Muscle layer of duodenum (tissue), 2 donors: ENCODE data around the gene ZNHIT2.

ENCODE experiments used
- H3K27ac ChIP-seq: one replicate; pipeline ENCODE4 v1.7.0; 2013; ENCODE audit warnings: mild to moderate bottlenecking, low read length
- H3K27me3 ChIP-seq: one replicate; pipeline ENCODE4 v1.7.0; 2013; ENCODE audit warnings: low read depth, mild to moderate bottlenecking, control low read depth, low read length
- H3K36me3 ChIP-seq, 2 donors: one replicate each; pipeline ENCODE4 v1.7.0; 2013; ENCODE audit warnings: low read length in 2 of 2, control low read depth in 1 of 2, mild to moderate bottlenecking in 1 of 2; ENCODE audit not compliant: insufficient read depth in 2 of 2, control insufficient read depth in 1 of 2
- H3K4me1 ChIP-seq, 2 donors: one replicate each; pipeline ENCODE4 v1.7.0; 2013; ENCODE audit warnings: low read length in 2 of 2, mild to moderate bottlenecking in 2 of 2, control low read depth in 1 of 2, moderate library complexity in 1 of 2; ENCODE audit not compliant: insufficient read depth in 2 of 2, control insufficient read depth in 1 of 2
- H3K4me3 ChIP-seq, 2 donors: one replicate each; pipeline ENCODE4 v1.7.0; 2013; ENCODE audit warnings: low read length in 2 of 2, low read depth in 1 of 2, mild to moderate bottlenecking in 1 of 2
- H3K9me3 ChIP-seq, 2 donors: one replicate each; pipeline ENCODE4 v1.7.0; 2013; ENCODE audit warnings: low read length in 2 of 2, control low read depth in 1 of 2, mild to moderate bottlenecking in 1 of 2; ENCODE audit not compliant: control insufficient read depth in 1 of 2
- donor health status: healthy.

ZNHIT2 gene

DNA sequence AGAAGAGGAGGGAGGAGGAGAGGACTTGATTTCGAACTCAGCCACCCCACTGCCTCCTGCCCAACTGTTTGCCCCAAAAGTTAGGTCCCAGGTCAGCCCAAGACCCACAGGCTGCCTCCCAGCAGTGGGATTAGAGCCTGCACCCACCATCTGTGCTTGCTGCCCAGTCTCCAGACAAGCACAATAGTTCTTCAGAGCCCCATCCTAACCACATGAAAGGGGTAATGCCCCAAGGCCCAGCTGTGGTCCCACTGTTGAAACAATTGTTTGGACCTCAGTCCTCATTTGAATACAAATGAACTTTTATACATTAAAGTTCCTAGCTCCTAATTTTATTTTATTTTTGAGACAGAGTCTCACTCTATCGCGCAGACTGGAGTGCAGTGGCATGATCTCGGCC is 26.9 kb downstream of the ZNHIT2 start:
- Histone ChIP-seq H3K4me1 (peaks cover 0 to 3% of the 10 kb centered on the region in 2 donors), H3K4me3 (no peak overlapping the region), H3K27ac (no peak overlapping the region), H3K9me3 (no peaks in the 10 kb centered on the region), H3K36me3 (peaks cover 10 to 42% of the 10 kb centered on the region in 2 donors), H3K27me3 (no peaks in the 10 kb centered on the region)

DNA sequence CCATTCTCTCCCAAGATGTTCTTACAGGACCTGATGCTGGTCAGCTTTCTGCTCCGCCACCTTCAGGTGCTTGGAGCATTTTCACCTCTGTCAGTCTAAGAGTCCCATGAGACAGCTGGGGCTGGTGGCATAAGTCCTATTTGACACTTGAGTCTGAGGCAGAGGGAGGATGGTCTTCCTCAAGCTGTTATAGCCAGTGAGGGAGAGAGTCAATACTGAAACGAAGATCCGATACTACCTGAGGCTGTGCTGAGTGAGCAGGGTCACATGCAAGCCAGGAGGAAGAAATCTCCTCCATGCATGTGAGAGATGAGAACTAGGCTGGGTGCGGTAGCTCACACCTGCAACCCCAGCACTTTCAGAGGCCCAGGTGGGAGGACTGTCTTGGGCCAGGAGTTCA is 27.9 kb downstream of the ZNHIT2 start:
- no peaks in the 10 kb centered on the region for H3K27me3 ChIP-seq
- no peak overlapping the region for H3K4me3 ChIP-seq

DNA sequence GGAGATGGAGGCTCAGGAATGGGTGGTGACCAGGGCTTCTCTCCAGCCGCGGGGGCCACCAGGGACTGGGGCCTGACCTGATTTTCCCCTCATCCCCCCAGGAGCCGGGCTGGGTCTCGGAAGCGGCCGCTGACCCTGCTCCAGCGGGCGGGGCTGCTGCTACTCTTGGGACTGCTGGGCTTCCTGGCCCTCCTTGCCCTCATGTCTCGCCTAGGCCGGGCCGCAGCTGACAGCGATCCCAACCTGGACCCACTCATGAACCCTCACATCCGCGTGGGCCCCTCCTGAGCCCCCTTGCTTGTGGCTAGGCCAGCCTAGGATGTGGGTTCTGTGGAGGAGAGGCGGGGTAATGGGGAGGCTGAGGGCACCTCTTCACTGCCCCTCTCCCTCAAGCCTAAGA is 29.7 kb downstream of the ZNHIT2 start:
- no peaks in the 10 kb centered on the region for H3K27me3 ChIP-seq
- no peak overlapping the region for H3K27ac ChIP-seq
- no peak overlapping the region for H3K4me3 ChIP-seq
- H3K4me1 ChIP-seq: peaks cover 11 to 19% of the 10 kb centered on the region in 2 donors
- H3K36me3 ChIP-seq: peaks cover 10 to 49% of the 10 kb centered on the region in 2 donors
- no peaks in the 10 kb centered on the region for H3K9me3 ChIP-seq

More for the DNA sequence above, 27.9 kb downstream of the ZNHIT2 start:
- Histone ChIP-seq H3K27ac (no peak overlapping the region), H3K4me1 (peaks cover 5 to 11% of the 10 kb centered on the region in 2 donors), H3K9me3 (no peaks in the 10 kb centered on the region), H3K36me3 (peaks cover 10 to 49% of the 10 kb centered on the region in 2 donors)

DNA sequence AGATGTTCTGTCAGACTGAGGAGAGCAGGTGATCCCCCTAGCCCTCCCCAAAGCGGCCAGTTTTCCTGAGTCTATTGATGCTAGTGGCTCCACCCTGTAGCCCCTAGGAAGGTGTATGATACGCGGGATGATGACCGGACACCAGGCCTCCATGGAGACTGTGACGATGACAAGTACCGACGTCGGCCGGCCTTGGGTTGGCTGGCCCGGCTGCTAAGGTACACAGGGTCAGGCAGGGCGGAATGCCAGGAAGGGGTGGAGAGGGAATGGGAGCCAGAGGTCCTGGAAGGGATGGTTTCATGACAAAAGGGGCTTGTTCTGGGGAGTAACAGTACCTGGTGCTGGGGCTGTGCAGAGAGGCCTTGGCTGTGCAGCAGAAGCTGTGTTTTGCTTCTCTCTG is 30.3 kb downstream of the ZNHIT2 start:
- H3K4me3 ChIP-seq: no peak overlapping the region
- H3K27ac ChIP-seq: no peak overlapping the region
- H3K36me3 ChIP-seq: peaks cover 10 to 49% of the 10 kb centered on the region in 2 donors
- H3K27me3 ChIP-seq: no peaks in the 10 kb centered on the region
- peaks cover 11 to 19% of the 10 kb centered on the region in 2 donors for H3K4me1 ChIP-seq
- H3K9me3 ChIP-seq: no peaks in the 10 kb centered on the region

DNA sequence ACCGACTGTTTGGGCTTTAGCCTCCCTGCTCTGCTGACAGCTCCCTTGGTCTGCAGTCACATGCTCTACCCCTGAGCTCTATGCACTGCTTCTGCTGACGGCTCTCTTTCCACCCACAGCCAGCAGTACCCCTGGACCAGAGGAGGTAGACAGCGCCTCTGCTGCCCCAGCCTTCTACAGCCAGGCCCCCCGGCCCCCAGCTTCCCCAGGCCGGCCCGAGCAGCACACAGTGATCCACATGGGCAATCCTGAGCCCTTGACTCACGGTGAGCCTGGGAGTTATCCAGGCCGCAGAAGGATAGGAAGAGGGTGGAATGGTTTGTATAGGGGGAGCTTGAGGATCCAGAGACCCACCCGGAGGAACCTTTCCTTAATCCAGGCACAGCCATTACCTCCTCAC is 30.7 kb downstream of the ZNHIT2 start:
- peaks cover 10 to 49% of the 10 kb centered on the region in 2 donors for H3K36me3 ChIP-seq
- H3K27me3 ChIP-seq: no peaks in the 10 kb centered on the region
- H3K9me3 ChIP-seq: no peaks in the 10 kb centered on the region
- no peak overlapping the region for H3K4me3 ChIP-seq
- H3K27ac ChIP-seq: no peak overlapping the region
- H3K4me1 ChIP-seq: peaks cover 11 to 19% of the 10 kb centered on the region in 2 donors

DNA sequence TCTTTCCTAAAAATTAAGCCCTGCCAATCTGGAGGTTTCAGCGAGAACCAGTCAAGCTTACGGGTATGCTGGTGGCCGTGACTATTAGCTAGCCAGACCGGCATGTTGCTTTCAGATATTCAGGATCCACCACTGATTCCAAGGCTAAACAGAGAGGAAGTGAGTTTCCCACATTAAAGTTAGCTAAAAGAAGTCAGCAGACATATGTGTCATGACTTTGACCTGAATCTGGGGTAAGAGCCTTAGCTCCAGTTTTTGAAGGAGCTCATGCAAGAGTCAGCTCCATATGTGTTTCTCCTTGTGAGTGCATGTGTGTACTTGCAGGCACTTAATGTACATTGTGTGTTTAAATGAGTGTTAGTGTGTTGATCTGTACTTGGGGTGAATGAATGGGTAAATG is 32.1 kb downstream of the ZNHIT2 start:
- Histone ChIP-seq H3K36me3 (peaks cover 10 to 49% of the 10 kb centered on the region in 2 donors), H3K9me3 (no peaks in the 10 kb centered on the region), H3K4me3 (no peak overlapping the region), H3K27ac (no peak overlapping the region), H3K27me3 (no peaks in the 10 kb centered on the region), H3K4me1 (peaks cover 11 to 19% of the 10 kb centered on the region in 2 donors)

DNA sequence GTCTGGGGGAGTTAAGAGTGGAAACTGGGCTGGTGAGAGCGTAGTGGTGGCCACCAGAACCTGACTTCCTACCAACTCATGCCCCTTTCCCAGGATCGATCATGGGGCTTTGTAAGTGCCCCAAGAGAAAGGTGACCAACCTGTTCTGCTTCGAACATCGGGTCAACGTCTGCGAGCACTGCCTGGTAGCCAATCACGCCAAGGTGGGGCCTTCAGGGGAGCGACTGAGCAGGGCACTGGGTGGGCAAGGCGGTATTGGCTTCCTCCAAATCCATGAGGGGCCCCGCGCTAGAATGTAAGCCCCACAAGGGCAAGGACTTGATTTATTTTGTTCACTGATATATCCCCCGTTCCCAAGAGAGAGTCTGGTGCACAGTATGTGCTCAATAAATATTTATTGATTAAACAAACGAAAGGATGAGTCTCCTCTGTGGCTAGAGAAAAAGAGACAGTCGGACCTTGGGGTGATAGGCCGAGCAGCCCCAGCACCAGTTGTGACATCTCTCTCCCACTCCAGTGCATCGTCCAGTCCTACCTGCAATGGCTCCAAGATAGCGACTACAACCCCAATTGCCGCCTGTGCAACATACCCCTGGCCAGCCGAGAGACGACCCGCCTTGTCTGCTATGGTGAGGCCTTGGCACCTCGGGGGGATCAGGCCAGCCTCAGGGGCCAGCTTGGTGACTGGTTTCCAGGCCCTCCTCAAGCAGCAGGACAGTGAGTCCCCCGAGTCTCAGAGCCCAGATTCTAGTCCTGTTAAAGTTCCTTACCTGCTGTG is 32.7 kb downstream of the ZNHIT2 start:
- Histone ChIP-seq H3K36me3 (peaks cover 10 to 48% of the 10 kb centered on the region in 2 donors), H3K27me3 (no peaks in the 10 kb centered on the region), H3K4me3 (peak overlapping the region; percentile 79 to 83), H3K9me3 (no peaks in the 10 kb centered on the region), H3K27ac (peak overlapping the region; percentile 78), H3K4me1 (peaks cover 11 to 19% of the 10 kb centered on the region in 2 donors)

DNA sequence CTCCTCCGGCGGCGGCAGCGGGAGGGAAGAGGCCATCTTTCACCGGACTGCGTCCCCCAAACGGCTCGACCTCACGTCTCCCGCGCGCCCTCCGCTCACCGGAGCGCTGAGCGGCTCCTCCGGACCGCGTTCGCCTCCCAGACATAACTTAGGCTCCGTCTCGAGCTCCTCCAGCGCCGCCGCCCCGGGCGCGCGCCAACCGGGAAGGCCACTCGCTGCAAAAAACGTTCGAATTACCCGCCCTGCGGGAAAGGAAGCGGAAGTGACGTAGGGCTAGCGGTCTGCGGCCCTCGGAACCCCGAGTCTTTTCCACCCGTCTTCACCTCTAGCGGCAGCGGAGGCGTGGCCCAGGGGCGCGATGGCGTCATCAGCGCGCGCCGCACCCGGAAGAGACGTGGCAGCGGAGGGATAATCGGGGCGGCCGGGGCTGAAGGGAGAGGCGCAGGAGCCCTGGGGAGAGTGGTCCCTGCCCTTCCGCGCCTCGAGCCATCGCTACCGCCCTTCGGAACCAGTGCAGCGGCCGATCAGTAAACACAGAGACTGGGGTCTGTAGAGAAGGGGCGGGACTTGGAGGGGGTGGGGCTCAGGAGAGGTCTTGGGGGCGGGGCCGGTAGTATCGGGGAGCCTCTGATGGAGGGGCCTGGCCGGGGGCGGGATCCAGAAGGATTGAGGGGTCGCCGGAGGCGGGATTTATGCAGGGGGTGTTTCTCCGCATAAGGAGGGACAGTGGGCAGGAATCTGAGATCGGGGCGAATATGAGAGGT is 33.5 kb downstream of the ZNHIT2 start, which contains the start of the genes CDCA5 and ZFPL1:
Gene CDCA5 (minus strand): TSS at position 207 of the 764 bp plus-strand sequence. CDS start 62 bp downstream, at position 145.
Gene ZFPL1 (plus strand): TSS at position 389 of the 764 bp plus-strand sequence. CDS start 477 bp downstream, outside the sequence.
- Histone ChIP-seq H3K27ac (peak within 1 kb of the TSS; percentile 78), H3K4me3 (peak within 1 kb of the TSS; percentile 79 to 83)

DNA sequence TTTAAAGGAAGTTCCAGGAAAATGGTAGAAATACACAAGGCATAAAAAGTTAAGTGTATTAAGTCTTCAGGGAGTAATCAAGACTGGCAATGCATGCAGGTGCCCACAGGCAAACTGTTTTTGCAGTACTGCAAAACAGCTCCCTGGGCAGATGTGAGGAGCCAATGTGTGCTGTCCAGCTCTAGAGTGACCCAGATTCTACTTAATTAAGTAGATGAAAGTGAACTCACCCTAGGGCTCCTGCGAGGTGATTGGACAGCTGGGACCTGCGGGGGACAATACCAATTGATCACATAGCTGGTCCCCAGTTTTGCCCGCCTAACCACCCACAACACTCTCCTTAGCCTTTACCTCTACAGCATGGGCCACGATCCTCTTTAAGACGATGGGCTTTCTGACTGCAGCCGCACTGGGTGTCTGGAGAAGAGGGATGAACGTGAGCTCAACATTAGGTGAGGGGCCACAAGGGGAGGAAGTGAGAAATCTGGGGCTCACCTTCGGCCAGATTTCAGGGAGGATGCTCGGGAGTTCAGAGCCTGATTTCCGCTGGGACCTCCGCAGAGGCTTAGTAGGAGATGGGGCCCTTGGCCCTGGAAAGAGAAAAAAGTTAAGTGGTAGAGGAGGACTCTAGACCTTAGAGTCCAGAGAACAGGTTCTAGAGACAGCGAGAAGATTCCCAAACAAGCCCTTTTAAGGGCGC is 34.2 kb downstream of the ZNHIT2 start:
- Histone ChIP-seq H3K27me3 (no peaks in the 10 kb centered on the region), H3K4me1 (peaks cover 11 to 19% of the 10 kb centered on the region in 2 donors), H3K27ac (peak overlapping the region; percentile 78)

More for the DNA sequence above, 33.5 kb downstream of the ZNHIT2 start, which contains the start of the genes CDCA5 and ZFPL1:
- H3K4me1 ChIP-seq: peaks cover 11 to 19% of the 10 kb centered on the region in 2 donors
- peaks cover 10 to 41% of the 10 kb centered on the region in 2 donors for H3K36me3 ChIP-seq
- no peaks in the 10 kb centered on the region for H3K27me3 ChIP-seq
- no peaks in the 10 kb centered on the region for H3K9me3 ChIP-seq

DNA sequence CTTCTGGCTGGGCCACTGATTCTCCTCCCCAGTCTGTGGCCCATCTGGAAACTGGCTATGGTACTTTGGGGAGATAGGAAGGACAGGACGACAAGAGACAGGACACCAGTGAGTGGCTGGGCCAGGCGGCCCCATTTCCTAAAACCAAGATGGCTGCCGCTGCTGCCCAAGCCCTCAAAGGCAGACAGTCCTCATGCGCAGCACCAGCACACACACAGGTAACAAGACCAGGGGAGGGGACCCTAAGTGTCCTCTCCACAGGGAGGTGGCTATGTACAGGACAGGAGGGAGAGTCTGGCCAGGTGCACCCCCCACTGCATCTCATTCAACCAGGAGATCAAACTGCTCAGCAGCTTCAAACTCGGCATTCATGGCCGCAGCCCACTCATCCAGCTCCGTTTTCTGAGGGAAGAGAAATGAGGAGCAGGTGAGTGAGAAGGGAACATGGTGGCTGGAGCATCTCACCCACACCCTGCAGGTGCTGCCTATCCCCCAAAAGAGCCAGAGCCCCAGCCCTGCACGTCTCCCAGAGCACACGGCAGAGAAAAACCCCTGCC is 38.6 kb downstream of the ZNHIT2 start:
- H3K27ac ChIP-seq: no peak overlapping the region
- H3K4me1 ChIP-seq: peaks cover 3 to 6% of the 10 kb centered on the region in 2 donors
- H3K36me3 ChIP-seq: no peaks in the 10 kb centered on the region
- no peak overlapping the region for H3K4me3 ChIP-seq
- H3K27me3 ChIP-seq: no peaks in the 10 kb centered on the region
- H3K9me3 ChIP-seq: no peaks in the 10 kb centered on the region

More for the DNA sequence above, 34.2 kb downstream of the ZNHIT2 start:
- Histone ChIP-seq H3K36me3 (peaks cover 10 to 33% of the 10 kb centered on the region in 2 donors), H3K9me3 (no peaks in the 10 kb centered on the region), H3K4me3 (peak overlapping the region; percentile 79 to 83)
